Prostate gland (tissue), 2 donors: ENCODE data around the gene MYBBP1A.

Experiments used
- CTCF ChIP-seq, 4 experiments: fragments of 200-600 bp in 2 of 4; fragments of 450-650 bp in 2 of 4; sonication (generic) in 2 of 4; IDR thresholded peaks; 1 replicate in 3 of 4; 2 replicates in 1 of 4; pipeline ENCODE4 v1.5.1; 2016 to 2019; ENCODE audit warnings: antibody characterized with exemption in 4 of 4, mild to moderate bottlenecking in 2 of 4, moderate library complexity in 2 of 4
- POLR2AphosphoS5 ChIP-seq: sonication (generic); formaldehyde crosslinking; IDR thresholded peaks from one replicate; pipeline ENCODE4 v1.6.1; 2017; ENCODE audit warnings: antibody characterized with exemption

- TF ChIP-seq CTCF (IDR thresholded peaks at IDR 0.05) = no peak
- no peak for TF ChIP-seq POLR2AphosphoS5
These were observed 39.2 kb upstream of the MYBBP1A start for GRCh38 chr17:4594406-4594805.
